NCI-H187 (cell line): Measurements from ENCODE around the gene RNF182.
"Not testable (repeated sequence)": the region's sequence is repeated elsewhere in the genome, so short reads cannot be mapped to it uniquely, and the experiment has no call there.

Experiments
- DNase-seq, 2 experiments: peaks; one replicate each; lab custom pipeline; 2025; lab: John Stamatoyannopoulos, UW

Gene RNF182

GRCh38 chr6:13965582-13966127, 40.9 kb downstream of the RNF182 start:
- no peak for DNase-seq

GRCh38 chr6:13971303-13971702, 46.6 kb downstream of the RNF182 start:
- no peak for DNase-seq

- DNase-seq: not testable (repeated sequence)
Observed at GRCh38 chr6:13972602-13973001, 47.9 kb downstream of the RNF182 start.

GRCh38 chr6:13973422-13973821, 48.7 kb downstream of the RNF182 start:
- not testable (repeated sequence) for DNase-seq

- no peak for DNase-seq
Observed at GRCh38 chr6:13978102-13978640, 53.4 kb downstream of the RNF182 start.

GRCh38 chr6:13978787-13979186, 54.0 kb downstream of the RNF182 start:
- DNase-seq: no peak

- no peak for DNase-seq
Observed at GRCh38 chr6:13979284-13980171, 54.8 kb downstream of the RNF182 start.

GRCh38 chr6:13980534-13980933, 55.8 kb downstream of the RNF182 start:
- no peak for DNase-seq

GRCh38 chr6:13985663-13986325, 61.0 kb downstream of the RNF182 start:
- no peak for DNase-seq

- DNase-seq: no peak
Observed at GRCh38 chr6:13986700-13987399, 62.1 kb downstream of the RNF182 start.

- DNase-seq: no peak
Observed at GRCh38 chr6:13987400-13987865, 62.7 kb downstream of the RNF182 start.

- no peak for DNase-seq
Observed at GRCh38 chr6:13988049-13988738, 63.4 kb downstream of the RNF182 start.

- DNase-seq: no peak
Observed at GRCh38 chr6:13988908-13989307, 64.2 kb downstream of the RNF182 start.

- DNase-seq: no peak
Observed at GRCh38 chr6:13989496-13990144, 64.9 kb downstream of the RNF182 start.

GRCh38 chr6:13990796-13991195, 66.0 kb downstream of the RNF182 start:
- no peak for DNase-seq

GRCh38 chr6:13991393-13991792, 66.6 kb downstream of the RNF182 start:
- no peak for DNase-seq

- DNase-seq: no peak
Observed at GRCh38 chr6:13992417-13993055, 67.8 kb downstream of the RNF182 start.

GRCh38 chr6:13993416-13993815, 68.7 kb downstream of the RNF182 start:
- no peak for DNase-seq

- DNase-seq: no peak
Observed at GRCh38 chr6:13998356-13998755, 73.6 kb downstream of the RNF182 start.

- DNase-seq: no peak
Observed at GRCh38 chr6:14000901-14001300, 76.1 kb downstream of the RNF182 start.
